SK-N-SH (cell line): Measurements from ENCODE around the gene CDC45. TPM values are rescaled to one million over a fixed set of nuclear protein-coding genes. Genes with fewer than 3 reads are reported as not detected.
A peak's percentile ranks its signal among the peaks of the same experiment; 100 is the strongest.

ENCODE experiments used
- CHD2 ChIP-seq: fragments of 150-350 bp; IDR thresholded peaks from 2 replicates; pipeline ENCODE4 v1.6.1; 2018; ENCODE audit warnings: low read length; ENCODE audit not compliant: partially characterized antibody
- CTCF ChIP-seq: fragments of 200-600 bp; sonication (generic); IDR thresholded peaks from 2 replicates; pipeline ENCODE4 v1.6.1; 2017; ENCODE audit warnings: antibody characterized with exemption, mild to moderate bottlenecking, moderate library complexity
- ELF1 ChIP-seq: IDR thresholded peaks from 2 replicates; pipeline ENCODE4 v1.4.0; 2012
- EP300 ChIP-seq, 2 experiments: IDR thresholded peaks; 2 replicates each; pipeline versions ENCODE4 v1.4.0 to v1.6.1; 2012; ENCODE audit warnings: borderline replicate concordance in 1 of 2, low read depth in 1 of 2, low read length in 1 of 2
- FOSL2 ChIP-seq: IDR thresholded peaks from 2 replicates; pipeline ENCODE4 v1.4.0; 2012; ENCODE audit warnings: low read depth, mild to moderate bottlenecking, moderate library complexity, borderline replicate concordance
- FOXJ3 ChIP-seq: sonication (generic); formaldehyde crosslinking; IDR thresholded peaks from 2 replicates; pipeline ENCODE4 v1.5.1; 2020; ENCODE audit warnings: mild to moderate bottlenecking, missing genetic modification reagents
- FOXM1 ChIP-seq: IDR thresholded peaks from 2 replicates; pipeline ENCODE4 v1.4.0; 2012; ENCODE audit warnings: low read depth, mild to moderate bottlenecking
- GATA2 ChIP-seq: sonication (generic); formaldehyde crosslinking; IDR thresholded peaks from 2 replicates; pipeline ENCODE4 v1.5.0; 2020; ENCODE audit warnings: mild to moderate bottlenecking, missing genetic modification reagents
- IRF3 ChIP-seq: fragments of 150-350 bp; IDR thresholded peaks from 2 replicates; pipeline ENCODE4 v1.6.1; 2016; ENCODE audit warnings: mild to moderate bottlenecking, low read depth, low read length
- NFIC ChIP-seq: IDR thresholded peaks from 2 replicates; pipeline ENCODE4 v1.4.0; 2012; ENCODE audit warnings: borderline replicate concordance
- NRF1 ChIP-seq: IDR thresholded peaks from 2 replicates; pipeline ENCODE4 v1.6.1; 2012; ENCODE audit warnings: low read depth, mild to moderate bottlenecking, low read length
- POLR2AphosphoS5 ChIP-seq: IDR thresholded peaks from 2 replicates; pipeline ENCODE4 v1.6.1; 2012; ENCODE audit warnings: low read depth, low read length
- RAD21 ChIP-seq: IDR thresholded peaks from 2 replicates; pipeline ENCODE4 v1.6.1; 2012; ENCODE audit warnings: mild to moderate bottlenecking, low read length
- RCOR1 ChIP-seq: fragments of 150-350 bp; IDR thresholded peaks from 2 replicates; pipeline ENCODE4 v1.6.1; 2017; ENCODE audit warnings: antibody characterized with exemption, low read length
- RXRA ChIP-seq: IDR thresholded peaks from 2 replicates; pipeline ENCODE4 v1.4.0; 2012; ENCODE audit warnings: low read depth, mild to moderate bottlenecking, borderline replicate concordance
- USF1 ChIP-seq: IDR thresholded peaks from 2 replicates; pipeline ENCODE4 v1.4.0; 2012; ENCODE audit warnings: low read depth, borderline replicate concordance
- USF2 ChIP-seq: fragments of 150-350 bp; IDR thresholded peaks from 2 replicates; pipeline ENCODE4 v1.6.1; 2017; ENCODE audit warnings: antibody characterized with exemption, low read length, low read depth, borderline replicate concordance
- ZBTB33 ChIP-seq: IDR thresholded peaks from 2 replicates; pipeline ENCODE4 v1.4.0; 2012; ENCODE audit warnings: low read depth, borderline replicate concordance
- polyA plus RNA-seq, 3 experiments: library from polyadenylated mRNA; depleted of rRNA; stranded (reverse); fragments of >200 nt; gene quantifications; 2 replicates each; pipeline ENCODE4 v1.2.3, GENCODE V29; 2012

Gene CDC45
- polyA plus RNA-seq, 1 of the 3 experiments (the other 2 are of a cell fraction), result 23.6 TPM

- TF ChIP-seq POLR2AphosphoS5 (peak; percentile 65; the same call in 1 of the 2 replicates), NRF1 (no peak), ELF1 (no peak), GATA2 (CRISPR knock-in tag) (no peak), FOSL2 (no peak), FOXM1 (no peak), RXRA (no peak), CHD2 (peak; percentile 86), USF1 (peak; percentile 74; the same call in 1 of the 2 replicates), NFIC (no peak), FOXJ3 (peak; percentile 29; the same call in 1 of the 2 replicates), EP300 (IDR thresholded peaks at IDR 0.05; ENCODE audit: borderline replicate concordance in 1 of 2, low read depth in 1 of 2, low read length in 1 of 2) (peak in 1 of 2 experiments; percentile 43; a peak in 1 of 4 replicates), IRF3 (peak; percentile 78), USF2 (no peak), RCOR1 (no peak), CTCF (no peak), ZBTB33 (no peak), RAD21 (no peak)
- TF ChIP-seq, all 33 proteins: peak for 14
Measured at GRCh38 chr22:19447330-19448075, 32.2 kb upstream of the CDC45 start, which contains the start of gene C22orf39 (continued).
